NCI-H128 (cell line): ENCODE results near the gene HSD3B2.
"Not testable (repeated sequence)": the region's sequence is repeated elsewhere in the genome, so short reads cannot be mapped to it uniquely, and the experiment has no call there.

Experiments used
- DNase-seq: peaks from one replicate; lab custom pipeline; 2025; ENCODE audit not compliant: unreplicated experiment; lab: John Stamatoyannopoulos, UW

Gene HSD3B2

GRCh38 chr1:119414950-119415349 is at the start of gene HSD3B2:
TSS of gene HSD3B2 (plus strand) at chr1:119415150. CDS start at chr1:119415420, 270 bp downstream.
- DNase-seq, result no peak

GRCh38 chr1:119366424-119366823 is 48.5 kb upstream of the HSD3B2 start:
- no peak for DNase-seq

- no peak for DNase-seq
Measured at GRCh38 chr1:119367432-119368124, 47.4 kb upstream of the HSD3B2 start.

GRCh38 chr1:119368554-119368953 is 46.4 kb upstream of the HSD3B2 start, which contains the start of gene HAO2:
TSS of gene HAO2 (plus strand) at chr1:119368785. CDS start at chr1:119381086, 12,301 bp downstream.
- DNase-seq, result no peak

GRCh38 chr1:119370748-119371147 is 44.2 kb upstream of the HSD3B2 start:
- no peak for DNase-seq

- DNase-seq, result no peak
Measured at GRCh38 chr1:119371815-119372214, 43.1 kb upstream of the HSD3B2 start.

- DNase-seq, result no peak
Measured at GRCh38 chr1:119372503-119373086, 42.4 kb upstream of the HSD3B2 start.

GRCh38 chr1:119373465-119373864 is 41.5 kb upstream of the HSD3B2 start:
- no peak for DNase-seq

GRCh38 chr1:119374208-119374874 is 40.6 kb upstream of the HSD3B2 start:
- DNase-seq, result no peak

- no peak for DNase-seq
Measured at GRCh38 chr1:119375366-119375765, 39.6 kb upstream of the HSD3B2 start.

GRCh38 chr1:119376594-119376993 is 38.4 kb upstream of the HSD3B2 start:
- no peak for DNase-seq

- not testable (repeated sequence) for DNase-seq
Measured at GRCh38 chr1:119377594-119377993, 37.4 kb upstream of the HSD3B2 start.

GRCh38 chr1:119379117-119379516 is 35.8 kb upstream of the HSD3B2 start:
- no peak for DNase-seq

GRCh38 chr1:119380304-119380703 is 34.6 kb upstream of the HSD3B2 start:
- no peak for DNase-seq

- no peak for DNase-seq
Measured at GRCh38 chr1:119380983-119381662, 33.8 kb upstream of the HSD3B2 start.

GRCh38 chr1:119384591-119384990 is 30.4 kb upstream of the HSD3B2 start:
- DNase-seq, result no peak

- DNase-seq, result no peak
Measured at GRCh38 chr1:119385650-119386049, 29.3 kb upstream of the HSD3B2 start.

- no peak for DNase-seq
Measured at GRCh38 chr1:119387858-119388257, 27.1 kb upstream of the HSD3B2 start.

GRCh38 chr1:119388450-119388849 is 26.5 kb upstream of the HSD3B2 start:
- DNase-seq, result no peak

GRCh38 chr1:119390526-119390925 is 24.4 kb upstream of the HSD3B2 start:
- DNase-seq, result no peak

- DNase-seq, result no peak
Measured at GRCh38 chr1:119391749-119392148, 23.2 kb upstream of the HSD3B2 start.

GRCh38 chr1:119394085-119394484 is 20.9 kb upstream of the HSD3B2 start:
- no peak for DNase-seq
